HG02623 (cell line): ENCODE results near the gene UVSSA.
"Not testable (repeated sequence)": the region's sequence is repeated elsewhere in the genome, so short reads cannot be mapped to it uniquely, and the experiment has no call there.

Source experiments
- ATAC-seq: cut with Tn5 transposase; IDR thresholded peaks from one replicate; pipeline ENCODE4 v1.9.1; 2021; ENCODE audit warnings: moderate library complexity; ENCODE audit not compliant: unreplicated experiment

Gene UVSSA

GRCh38 chr4:1360423-1361283, 13.6 kb downstream of the UVSSA start:
- no peak for ATAC-seq

DNA sequence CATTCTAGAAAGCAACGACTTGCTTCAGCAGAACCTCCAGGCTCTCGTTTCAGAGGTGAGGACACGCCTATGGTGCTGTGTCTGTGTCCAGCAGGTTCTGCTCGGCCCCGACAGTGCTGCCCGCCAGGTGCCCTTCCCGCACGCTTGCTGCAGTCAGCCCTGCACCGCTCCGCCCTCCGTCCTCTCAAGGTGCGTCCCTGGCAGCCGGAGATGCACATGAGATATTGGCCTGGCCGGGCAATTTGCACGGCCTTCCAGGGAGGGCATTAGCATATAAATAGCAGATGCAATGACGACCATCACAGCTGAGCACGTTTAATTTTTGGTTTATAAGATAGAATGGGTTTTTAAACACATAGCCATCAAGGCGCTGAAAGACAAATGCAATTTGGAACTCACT, 14.4 kb downstream of the UVSSA start:
- ATAC-seq, result no peak

GRCh38 chr4:1362046-1362445, 15.0 kb downstream of the UVSSA start:
- no peak for ATAC-seq

GRCh38 chr4:1362521-1362920, 15.5 kb downstream of the UVSSA start:
- no peak for ATAC-seq

GRCh38 chr4:1363513-1363912, 16.5 kb downstream of the UVSSA start:
- ATAC-seq, result no peak

DNA sequence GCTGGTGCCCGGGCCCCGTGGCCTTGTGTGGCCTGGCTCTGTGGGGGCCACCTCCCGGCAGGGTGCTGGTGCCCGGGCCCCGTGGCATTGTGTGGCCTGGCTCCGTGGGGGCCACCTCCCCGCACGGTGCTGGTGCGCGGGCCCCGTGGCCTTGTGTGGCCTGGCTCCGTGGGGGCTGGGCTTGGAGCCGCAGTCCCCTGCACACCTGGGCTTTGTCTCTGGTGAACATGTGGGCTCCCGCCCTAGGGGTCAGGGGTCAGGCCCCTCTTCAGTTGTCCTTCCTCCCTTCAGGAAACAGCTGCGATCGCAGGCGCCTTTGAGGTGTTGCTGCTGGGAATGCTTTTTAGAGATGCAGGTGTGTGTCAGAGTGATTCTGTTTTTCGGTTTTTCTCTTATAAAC, 17.2 kb downstream of the UVSSA start:
- no peak for ATAC-seq

GRCh38 chr4:1364748-1365147, 17.7 kb downstream of the UVSSA start:
- ATAC-seq, result no peak

- no peak for ATAC-seq
Measured at GRCh38 chr4:1365271-1366178, 18.5 kb downstream of the UVSSA start.

DNA sequence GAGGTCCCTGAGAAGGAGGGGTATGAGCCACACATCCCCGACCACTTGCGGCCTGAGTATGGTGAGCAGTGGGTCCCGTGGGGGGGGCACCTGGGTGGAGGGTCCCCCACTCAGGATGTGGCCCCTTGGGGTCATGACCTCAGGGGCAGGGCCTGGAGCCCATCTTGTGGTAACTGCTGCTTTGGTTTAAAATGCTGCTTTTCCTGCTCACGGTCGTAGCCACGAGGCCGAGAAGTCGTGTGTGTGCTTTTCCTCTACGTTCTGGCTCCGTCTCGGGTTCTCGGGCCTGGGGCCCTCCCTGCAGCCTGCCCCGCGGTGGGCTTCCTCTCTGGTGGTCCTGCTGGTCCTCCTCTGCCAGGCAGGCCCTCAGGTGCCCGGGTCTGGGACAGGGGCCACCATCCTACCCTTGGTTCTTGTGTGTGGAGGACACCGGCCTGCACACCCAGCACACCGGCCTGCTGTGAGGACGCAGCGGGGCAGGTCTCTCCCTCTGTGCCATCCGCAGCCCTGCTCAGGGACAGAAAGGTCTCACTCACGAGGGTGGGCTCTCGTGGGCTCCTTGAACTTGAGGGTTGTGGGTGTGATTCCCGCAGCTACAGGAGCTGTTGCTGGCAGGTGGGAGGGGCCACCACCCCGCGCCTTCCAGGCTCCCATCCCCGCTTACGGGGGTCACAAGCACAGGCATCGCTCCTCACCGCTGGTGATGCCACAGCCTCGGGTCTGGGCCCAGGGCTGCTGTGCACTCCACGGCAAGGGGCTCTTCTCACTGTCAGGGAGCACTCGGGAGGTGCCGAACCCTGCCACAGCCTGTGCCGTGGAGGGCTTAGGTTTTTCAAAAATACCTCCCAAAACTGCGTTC, 19.6 kb downstream of the UVSSA start:
- ATAC-seq, result no peak

DNA sequence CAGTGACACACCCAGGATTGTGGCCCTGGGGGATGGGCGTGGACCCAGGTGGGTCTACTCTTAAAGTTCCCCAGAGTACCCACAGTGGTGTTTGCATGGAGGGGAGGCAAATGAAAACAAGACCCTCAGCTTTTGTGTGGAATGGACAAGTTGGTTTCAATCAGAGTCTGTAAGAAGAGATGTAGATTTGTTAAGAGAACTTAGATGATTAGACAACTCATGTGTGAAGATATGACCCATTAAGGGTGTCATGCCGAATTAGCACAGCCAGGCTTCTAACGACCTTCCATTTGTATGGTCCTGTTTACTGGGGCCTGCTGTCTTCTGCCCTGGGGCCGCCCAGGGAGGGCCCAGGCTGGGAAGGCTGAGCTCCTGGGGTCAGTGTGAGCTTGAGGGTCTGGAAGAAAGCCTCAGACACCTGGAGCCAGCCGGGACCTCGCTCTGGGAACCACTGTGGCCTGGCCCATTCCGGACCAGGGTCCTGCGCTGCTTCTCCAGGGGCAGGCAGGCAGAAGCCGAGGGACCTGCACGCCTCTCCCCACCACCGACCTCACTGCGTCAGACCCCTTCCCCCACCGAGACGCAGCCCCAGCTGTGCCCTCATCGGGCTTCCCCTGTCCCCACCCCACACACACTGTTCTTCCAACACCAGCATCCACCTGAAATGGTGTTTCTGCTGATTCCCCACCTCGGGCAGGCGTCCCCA, 20.4 kb downstream of the UVSSA start:
- no peak for ATAC-seq

DNA sequence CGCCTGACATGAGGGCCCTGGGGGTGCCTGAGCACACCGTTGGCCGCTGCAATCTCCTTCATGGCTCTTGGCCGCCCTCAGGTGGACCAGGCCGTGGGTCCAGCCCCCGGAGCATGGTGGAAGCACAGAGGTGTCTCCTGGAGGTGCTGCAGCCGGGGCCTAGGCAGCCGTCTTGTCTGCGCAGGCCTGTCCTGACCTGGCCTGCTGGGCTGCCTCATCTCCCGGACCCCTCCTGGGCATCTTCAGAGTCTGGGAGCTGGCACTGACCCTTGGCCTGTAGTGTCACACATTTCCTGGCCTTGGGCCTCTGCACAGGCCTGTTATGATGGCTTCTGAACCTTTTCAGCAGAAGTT, 20.9 kb downstream of the UVSSA start:
- no peak for ATAC-seq

DNA sequence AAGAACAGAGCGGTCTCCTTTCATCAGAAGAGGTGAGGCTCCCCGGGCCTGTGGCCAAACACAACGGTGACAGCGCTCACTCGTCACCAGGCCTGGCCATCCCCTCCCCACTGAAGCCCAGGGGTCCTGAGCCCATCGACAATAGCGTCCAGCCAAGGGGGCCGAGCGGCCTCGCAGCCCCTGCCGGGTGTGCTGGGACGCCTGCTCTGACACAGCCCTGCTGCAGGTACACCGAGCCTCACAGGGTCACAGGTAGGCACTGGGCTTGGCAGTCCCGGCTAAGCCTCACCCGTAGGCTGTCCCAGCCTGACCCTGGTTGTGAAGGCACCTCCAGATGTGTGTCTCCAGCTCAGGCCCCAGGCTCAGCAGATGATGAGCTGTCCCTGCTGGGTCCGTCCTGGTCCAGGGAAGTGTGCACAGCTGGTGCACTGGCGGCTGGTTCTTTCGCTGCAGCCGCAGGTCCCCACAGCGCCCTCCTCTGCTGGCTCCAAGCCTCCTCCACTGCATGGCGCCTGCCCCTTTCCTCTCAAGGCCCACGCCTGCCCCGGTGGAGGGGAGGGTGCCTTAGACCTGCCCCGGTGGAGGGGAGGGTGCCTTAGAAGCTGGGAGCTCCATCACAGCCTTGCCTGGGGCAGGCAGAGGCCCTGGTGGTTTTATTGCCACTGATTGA, 21.5 kb downstream of the UVSSA start:
- no peak for ATAC-seq

GRCh38 chr4:1369091-1369450, 22.1 kb downstream of the UVSSA start:
- no peak for ATAC-seq

GRCh38 chr4:1369479-1370079, 22.6 kb downstream of the UVSSA start:
- ATAC-seq, result no peak

GRCh38 chr4:1370321-1371124, 23.5 kb downstream of the UVSSA start:
- ATAC-seq, result no peak

GRCh38 chr4:1371176-1372165, 24.5 kb downstream of the UVSSA start:
- ATAC-seq, result no peak

DNA sequence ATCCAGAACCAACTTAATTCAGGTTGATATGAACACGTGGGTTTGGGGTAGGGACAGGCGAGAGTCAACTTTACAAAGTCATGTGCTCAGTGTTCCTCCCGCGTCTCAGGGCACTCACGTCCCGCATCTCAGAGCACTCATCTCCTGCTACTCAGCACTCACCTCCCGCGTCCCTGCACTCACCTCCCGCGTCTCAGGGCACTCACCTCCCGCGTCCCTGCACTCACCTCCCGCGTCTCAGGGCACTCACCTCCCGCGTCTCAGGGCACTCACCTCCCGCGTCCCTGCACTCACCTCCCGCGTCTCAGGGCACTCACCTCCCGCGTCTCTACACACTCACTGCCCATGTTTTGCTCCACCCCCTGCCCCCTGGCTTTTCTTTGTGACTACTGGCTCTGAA, 25.6 kb downstream of the UVSSA start:
- not testable (repeated sequence) for ATAC-seq
